OCI-M2 (cell line): ENCODE results near the gene GRM8.

Experiments
- DNase-seq: peaks from one replicate; lab custom pipeline; 2025; ENCODE audit not compliant: unreplicated experiment; lab: John Stamatoyannopoulos, UW

GRM8 gene

DNA sequence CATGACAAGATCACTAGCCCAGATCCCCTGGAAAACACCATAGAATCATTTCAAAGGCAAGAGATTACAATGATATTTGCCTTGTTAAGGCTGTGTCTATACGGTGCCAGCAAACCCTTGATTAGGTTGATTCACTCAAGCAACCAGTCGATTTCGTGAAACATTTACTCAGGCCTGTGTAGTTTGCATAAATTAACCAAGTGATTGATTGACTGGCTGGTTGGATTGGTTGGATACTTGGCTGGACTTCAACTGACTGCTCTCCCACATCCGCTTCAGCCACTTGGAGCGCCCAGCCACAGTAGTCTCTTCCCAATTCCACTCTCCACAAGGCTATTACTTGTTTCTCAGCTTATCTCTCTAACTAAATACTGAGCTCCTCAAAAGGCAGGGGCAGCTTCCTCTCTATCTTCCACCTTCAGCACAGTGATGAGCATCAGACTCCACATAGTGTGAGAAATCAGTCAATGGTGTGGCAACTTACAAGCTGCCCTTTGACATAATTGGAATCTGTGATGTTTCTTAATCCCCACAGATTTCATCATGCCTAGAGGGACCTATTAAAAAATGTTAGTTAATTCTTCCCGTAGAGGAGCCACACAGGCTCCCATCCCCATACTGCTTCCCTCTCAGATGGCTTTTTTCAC is 217.4 kb downstream of the GRM8 start:
- no peak for DNase-seq

DNA sequence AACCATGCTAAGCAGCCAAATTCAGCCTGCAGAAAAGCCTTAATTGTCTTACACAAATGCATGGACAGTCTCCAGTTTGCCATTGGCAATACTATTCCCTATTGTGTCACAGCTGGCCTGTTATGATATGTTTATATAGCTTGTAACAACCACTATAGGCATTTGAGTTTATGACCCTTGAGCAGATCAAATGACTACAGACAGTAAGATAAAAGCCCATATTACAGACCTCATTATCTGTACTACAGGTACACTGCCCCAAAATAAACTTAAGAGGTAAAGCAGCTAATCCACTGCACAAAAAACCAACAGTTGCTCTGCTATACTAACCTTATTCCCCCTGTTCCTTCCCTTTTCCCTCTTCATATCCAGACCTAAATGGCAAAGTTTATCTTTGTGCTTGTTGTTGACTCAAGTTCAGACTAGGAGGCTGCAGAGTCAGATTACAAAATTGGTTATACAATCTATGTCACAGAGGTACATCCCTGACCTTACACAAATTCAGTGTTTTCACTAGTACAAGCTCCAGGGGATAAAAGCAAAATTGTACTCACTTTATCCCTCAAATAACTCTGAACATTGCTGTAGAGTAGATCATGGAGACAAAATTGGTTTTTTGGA is 218.4 kb downstream of the GRM8 start:
- no peak for DNase-seq

DNA sequence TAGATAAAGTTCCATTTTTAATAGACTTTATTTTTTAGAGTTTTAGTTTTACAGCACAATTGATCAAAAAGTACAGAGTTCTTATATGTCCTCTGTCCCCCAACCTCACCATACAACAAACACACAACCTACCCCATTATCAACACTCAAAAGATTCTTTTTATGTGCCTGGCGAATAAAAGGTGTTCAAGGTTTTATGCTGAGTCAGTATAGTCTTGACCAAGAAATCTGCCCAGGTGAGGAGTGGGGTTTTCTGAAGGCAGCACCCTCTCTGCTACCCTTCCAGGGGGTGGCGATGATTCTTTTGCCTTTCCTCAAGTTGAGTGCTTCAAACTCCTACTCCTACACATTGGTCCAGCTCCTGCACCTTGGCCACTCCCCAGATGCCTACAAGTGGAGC is 222.9 kb downstream of the GRM8 start:
- no peak for DNase-seq

GRCh38 chr7:127021857-127022256 is 230.9 kb downstream of the GRM8 start:
- DNase-seq, result no peak

- DNase-seq, result no peak
Measured at GRCh38 chr7:127021019-127021738, 231.6 kb downstream of the GRM8 start.

GRCh38 chr7:127018889-127019288 is 233.9 kb downstream of the GRM8 start:
- no peak for DNase-seq

DNA sequence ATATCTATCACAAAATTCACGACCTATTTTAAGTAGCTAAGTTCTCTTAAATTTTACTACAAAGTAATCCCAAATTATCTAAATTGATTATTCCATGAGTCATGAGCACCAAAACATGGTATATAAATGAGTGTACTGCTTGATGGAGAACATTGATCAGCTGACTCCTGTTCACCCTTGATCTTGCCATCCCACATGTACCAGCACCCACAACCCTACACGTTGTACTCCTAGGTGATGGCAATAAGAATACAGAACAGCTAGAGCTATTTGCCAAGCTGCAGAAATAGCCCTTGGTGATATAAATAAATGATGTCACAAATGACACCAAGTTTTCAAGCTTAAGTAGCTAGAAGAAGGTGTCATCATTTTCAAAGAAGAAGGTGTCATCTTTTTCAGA is 235.5 kb downstream of the GRM8 start:
- no peak for DNase-seq

DNA sequence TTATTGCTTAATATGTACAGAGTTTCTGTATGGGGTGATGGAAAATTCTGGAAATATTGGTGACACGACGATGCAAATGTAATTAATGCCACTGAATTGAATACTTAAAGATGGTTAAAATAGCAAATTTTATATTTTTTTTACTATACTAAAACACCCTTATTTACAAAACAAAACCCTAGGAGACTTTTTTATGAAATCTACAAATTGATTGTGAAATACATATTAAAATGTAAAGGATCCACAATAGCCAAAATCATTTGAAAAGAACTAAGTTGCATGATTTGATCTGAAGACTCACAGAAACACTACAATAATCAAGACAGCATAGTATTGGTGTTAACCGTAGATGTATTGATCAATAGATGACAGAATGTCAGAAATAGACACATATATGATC is 252.0 kb downstream of the GRM8 start:
- DNase-seq, result no peak

GRCh38 chr7:126996659-126997058 is 256.1 kb downstream of the GRM8 start:
- no peak for DNase-seq

DNA sequence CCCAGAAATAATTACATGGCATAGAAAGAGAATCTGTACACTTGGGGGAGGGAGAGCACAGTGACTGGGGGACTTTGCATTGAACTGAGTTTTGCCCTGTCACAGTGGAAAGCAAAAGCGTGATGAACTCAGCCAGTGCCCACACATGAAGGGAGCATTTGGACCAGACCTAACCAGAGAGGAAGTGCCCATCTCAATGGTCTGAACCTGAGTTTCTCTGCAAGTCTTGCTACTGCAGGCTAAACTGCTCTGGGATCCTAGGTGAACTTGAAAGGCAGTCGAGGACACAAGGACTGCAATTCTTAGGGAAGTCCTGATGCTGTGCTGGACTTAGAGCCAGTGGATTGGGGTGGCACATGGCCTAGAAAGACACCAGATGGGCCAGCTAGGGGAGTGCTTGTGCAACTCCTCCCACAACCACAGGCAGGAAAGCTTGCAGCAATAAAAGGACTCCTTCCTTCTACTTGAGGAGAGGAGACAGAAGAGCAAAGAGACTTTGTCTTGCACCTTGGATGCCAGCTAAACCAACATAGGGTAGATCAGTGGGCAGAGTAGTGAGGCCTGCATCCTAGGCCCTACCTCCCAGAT is 259.0 kb downstream of the GRM8 start:
- DNase-seq, result no peak

GRCh38 chr7:126988022-126988421 is 264.7 kb downstream of the GRM8 start:
- no peak for DNase-seq

- no peak for DNase-seq
Measured at GRCh38 chr7:126979722-126980121, 273.0 kb downstream of the GRM8 start.

DNA sequence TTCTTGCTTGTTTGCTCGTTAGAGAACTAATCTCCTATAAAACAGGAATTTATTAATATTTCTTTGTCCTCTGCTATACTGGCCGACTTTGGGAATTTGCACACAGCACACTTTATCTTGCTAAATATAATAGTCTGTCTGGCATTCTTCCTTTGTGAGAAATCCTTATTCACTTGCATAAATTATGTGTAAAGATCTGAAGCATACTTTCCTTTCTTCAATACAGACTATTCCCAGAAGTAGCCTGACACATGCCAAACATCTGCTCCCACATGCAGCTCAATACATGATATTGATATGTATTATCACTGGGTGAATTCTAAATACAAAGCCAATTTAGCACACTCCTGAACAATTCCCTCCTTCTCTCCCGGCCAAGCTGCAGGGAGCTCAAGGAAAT is 273.9 kb downstream of the GRM8 start:
- DNase-seq, result no peak

DNA sequence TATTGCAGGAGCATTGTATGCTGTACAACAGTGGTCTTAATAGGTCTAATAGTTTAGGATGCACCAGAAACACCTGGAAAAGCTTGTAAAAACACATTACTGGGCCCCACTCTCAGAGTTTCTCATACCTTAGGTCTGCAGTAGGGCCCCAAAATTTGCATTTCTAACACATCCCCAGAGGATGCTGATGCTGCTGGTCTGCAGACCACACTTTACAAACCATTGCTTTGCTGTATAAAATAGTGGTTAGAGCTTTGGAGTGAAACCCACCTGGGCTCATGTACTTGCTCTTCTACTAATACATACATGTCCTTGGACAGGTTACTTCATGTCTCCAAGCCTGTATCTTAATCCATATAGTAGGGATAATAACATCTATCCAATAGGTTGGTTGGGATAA is 279.7 kb downstream of the GRM8 start:
- no peak for DNase-seq

GRCh38 chr7:126972571-126972970 is 280.2 kb downstream of the GRM8 start:
- no peak for DNase-seq

GRCh38 chr7:126959649-126960048 is 293.1 kb downstream of the GRM8 start:
- no peak for DNase-seq

DNA sequence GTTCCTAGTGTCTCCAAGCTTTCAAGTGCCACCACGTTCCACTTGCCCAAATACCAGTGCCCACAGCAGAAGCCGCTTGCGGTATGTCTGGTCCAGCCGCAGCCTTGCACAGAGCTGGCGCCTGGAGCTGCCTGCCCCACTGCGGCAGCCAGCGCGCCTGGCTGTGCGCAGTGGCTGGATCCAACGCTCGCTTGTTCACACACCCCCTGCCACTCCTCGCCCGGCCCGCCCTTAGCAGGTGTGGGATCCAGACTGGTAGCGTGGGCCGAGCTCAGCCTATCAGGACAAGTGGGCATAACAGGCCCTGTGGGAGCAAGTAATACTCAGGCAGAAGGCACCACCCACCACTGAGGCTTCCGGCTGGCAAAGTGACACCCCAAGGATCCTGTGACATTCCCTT is 294.4 kb downstream of the GRM8 start:
- no peak for DNase-seq

- no peak for DNase-seq
Measured at GRCh38 chr7:126957443-126957842, 295.3 kb downstream of the GRM8 start.

DNA sequence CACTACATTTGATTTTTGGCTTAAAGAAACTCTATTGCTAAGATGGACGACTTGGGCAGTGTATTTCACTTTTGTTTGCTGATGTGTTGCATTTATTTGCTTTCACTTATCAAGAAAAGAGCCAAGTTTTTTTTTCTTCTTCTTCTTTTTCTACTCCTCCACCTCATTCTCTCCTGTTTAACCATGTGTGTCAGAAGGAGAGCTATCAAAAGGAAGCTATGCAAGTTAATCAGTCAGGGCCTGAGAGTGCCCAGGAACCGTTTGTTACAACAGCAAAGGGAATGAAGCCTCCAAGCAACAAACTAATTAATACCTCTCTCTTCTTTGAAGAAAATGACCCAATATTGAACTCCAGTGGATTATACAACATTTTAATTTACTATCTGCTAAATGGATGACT is 299.3 kb downstream of the GRM8 start:
- no peak for DNase-seq

DNA sequence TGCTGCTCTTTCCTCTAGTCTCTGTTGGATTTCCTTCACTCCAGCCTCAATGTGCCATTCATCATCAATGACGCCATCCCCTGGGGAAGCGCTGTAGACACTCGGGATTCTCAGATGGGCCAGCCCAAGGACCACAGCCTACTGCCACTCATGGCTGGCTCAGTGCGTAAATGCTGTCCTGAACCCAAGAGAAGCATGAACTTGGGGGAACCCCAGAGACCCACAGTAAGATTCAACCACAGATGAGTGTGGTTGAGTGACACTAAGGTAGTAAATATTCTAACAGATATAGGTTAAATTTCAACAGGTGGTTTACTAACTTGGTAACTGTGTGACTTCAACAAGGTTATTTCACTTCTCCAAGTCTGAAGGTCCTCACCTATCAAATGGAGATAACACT is 304.1 kb downstream of the GRM8 start:
- no peak for DNase-seq

GRCh38 chr7:126940723-126941307 is 311.9 kb downstream of the GRM8 start:
- DNase-seq, result no peak

DNA sequence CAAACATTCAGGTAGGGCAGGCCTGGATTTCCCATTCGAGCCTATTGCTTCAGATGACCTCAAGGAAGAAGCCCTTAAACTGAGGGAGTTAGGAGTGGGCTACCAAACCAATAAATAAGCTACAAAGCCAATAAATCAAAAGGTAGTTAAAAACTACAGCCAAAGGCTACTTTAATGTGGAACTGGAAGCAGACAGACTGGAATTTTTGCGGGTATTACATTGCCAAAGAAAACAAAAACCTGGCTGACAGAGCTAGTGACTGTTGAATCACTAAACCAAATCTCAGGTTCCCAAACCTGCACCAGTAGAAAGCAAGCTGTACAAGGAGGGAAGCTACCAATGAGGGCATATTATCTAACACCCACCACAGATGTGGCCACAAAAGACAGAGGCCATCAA is 315.6 kb downstream of the GRM8 start:
- no peak for DNase-seq
